Measurements from ENCODE around the gene COL8A2.

COL8A2 gene

GRCh38 chr1:36154335-36154734 lies 29.3 kb upstream of the COL8A2 start:
- ChIA-PET POLR2A (interaction anchor here (0.6 to 1.9 kb wide), 2 partner anchors 70 to 73 kb away, joined by 3 to 8 read pairs; partner anchors contain the start of gene THRAP3), CTCF (interaction anchor here (2.1 to 5.8 kb wide), 2 partner anchors 34 to 132 kb away, joined by 7 to 48 read pairs; no protein-coding TSS in a partner anchor)
- Histone ChIP-seq H3K27ac (ENCODE audit: extremely low read depth, low read depth, low read length) (no peak overlapping the region), H3K36me3 (ENCODE audit: control insufficient read depth in 2 of 2, insufficient read depth in 1 of 2, low read length in 2 of 2) (peaks cover 0 to 16% of the 10 kb centered on the region in 2 experiments; a peak in 1 of 3 replicates), H3K4me1 (ENCODE audit: control insufficient read depth, insufficient read depth, low read length) (peaks cover 5% of the 10 kb centered on the region), H3K4me3 (ENCODE audit: low read depth, low read length) (no peak overlapping the region), H3K9me3 (ENCODE audit: control insufficient read depth, insufficient read depth, low read depth, low read length) (no peaks in the 10 kb centered on the region)
- TF ChIP-seq ZBTB17 (tag by site-specific recombination; IDR thresholded peaks at IDR 0.05) (peak; percentile 21; the same call in 1 of the 2 replicates), SP3 (tag by site-specific recombination; IDR thresholded peaks at IDR 0.05) (no peak)

GRCh38 chr1:36153476-36153875 lies 28.5 kb upstream of the COL8A2 start:
- CTCF ChIA-PET: interaction anchor here (0.6 to 5.8 kb wide), 4 partner anchors 35 to 244 kb away, joined by 3 to 48 read pairs (median 5); partner anchors contain the start of gene LSM10
- Histone ChIP-seq H3K4me3 (ENCODE audit: low read depth, low read length) (no peak overlapping the region), H3K4me1 (ENCODE audit: control insufficient read depth, insufficient read depth, low read length) (peaks cover 5% of the 10 kb centered on the region), H3K36me3 (ENCODE audit: control insufficient read depth in 2 of 2, insufficient read depth in 1 of 2, low read length in 2 of 2) (peaks cover 0 to 11% of the 10 kb centered on the region in 2 experiments; a peak in 1 of 3 replicates), H3K9me3 (ENCODE audit: control insufficient read depth, insufficient read depth, low read depth, low read length) (no peaks in the 10 kb centered on the region), H3K27ac (ENCODE audit: extremely low read depth, low read depth, low read length) (no peak overlapping the region)
- POLR2A ChIA-PET: no interaction called here
- TF ChIP-seq ZBTB10 (tag by site-specific recombination; IDR thresholded peaks at IDR 0.05): no peak
- TF ChIP-seq ZNF629 (tag by site-specific recombination; IDR thresholded peaks at IDR 0.05): no peak
- TF ChIP-seq ZNF132 (tag by site-specific recombination; IDR thresholded peaks at IDR 0.05; ENCODE audit: borderline replicate concordance): no peak
- TF ChIP-seq GLIS1 (tag by site-specific recombination; IDR thresholded peaks at IDR 0.05): no peak
- no peak for TF ChIP-seq ZNF529 (tag by site-specific recombination; IDR thresholded peaks at IDR 0.05; ENCODE audit: insufficient replicate concordance)
- TF ChIP-seq FEZF1 (tag by site-specific recombination; IDR thresholded peaks at IDR 0.05): no peak
- no peak for TF ChIP-seq ZNF423 (tag by site-specific recombination; IDR thresholded peaks at IDR 0.05)
- no peak for TF ChIP-seq ZNF157 (tag by site-specific recombination; IDR thresholded peaks at IDR 0.05)
- TF ChIP-seq ZSCAN5A (tag by site-specific recombination; IDR thresholded peaks at IDR 0.05): no peak
- no peak for TF ChIP-seq ZNF488 (tag by site-specific recombination; IDR thresholded peaks at IDR 0.05)
- no peak for TF ChIP-seq GLI2 (tag by site-specific recombination; IDR thresholded peaks at IDR 0.05; ENCODE audit: borderline replicate concordance, low read depth)
- no peak for TF ChIP-seq KLF7 (tag by site-specific recombination; IDR thresholded peaks at IDR 0.05; ENCODE audit: borderline replicate concordance)
- no peak for TF ChIP-seq ZNF133 (tag by site-specific recombination; IDR thresholded peaks at IDR 0.05)
- no peak for TF ChIP-seq ZNF449 (tag by site-specific recombination; IDR thresholded peaks at IDR 0.05)
- no peak for TF ChIP-seq ZIC2 (tag by site-specific recombination; IDR thresholded peaks at IDR 0.05)
